Esophagus muscularis mucosa (tissue), 3 donors: ENCODE data around the gene LIMK2.

Source experiments
- POLR2AphosphoS5 ChIP-seq, 2 donors: sonication (generic); formaldehyde crosslinking; IDR thresholded peaks; one replicate each; pipeline ENCODE4 v1.6.1; 2017; ENCODE audit warnings: antibody characterized with exemption in 2 of 2
- TF ChIP-seq, protein P1 (sequence below), 3 experiments: fragments of 200-600 bp in 2 of 3; fragments of 450-650 bp in 1 of 3; sonication (generic) in 2 of 3; IDR thresholded peaks; one replicate each; pipeline ENCODE4 v1.5.1; 2017 to 2019; ENCODE audit warnings: antibody characterized with exemption in 3 of 3, mild to moderate bottlenecking in 2 of 3, moderate library complexity in 1 of 3

- TF ChIP-seq, protein P1, sequence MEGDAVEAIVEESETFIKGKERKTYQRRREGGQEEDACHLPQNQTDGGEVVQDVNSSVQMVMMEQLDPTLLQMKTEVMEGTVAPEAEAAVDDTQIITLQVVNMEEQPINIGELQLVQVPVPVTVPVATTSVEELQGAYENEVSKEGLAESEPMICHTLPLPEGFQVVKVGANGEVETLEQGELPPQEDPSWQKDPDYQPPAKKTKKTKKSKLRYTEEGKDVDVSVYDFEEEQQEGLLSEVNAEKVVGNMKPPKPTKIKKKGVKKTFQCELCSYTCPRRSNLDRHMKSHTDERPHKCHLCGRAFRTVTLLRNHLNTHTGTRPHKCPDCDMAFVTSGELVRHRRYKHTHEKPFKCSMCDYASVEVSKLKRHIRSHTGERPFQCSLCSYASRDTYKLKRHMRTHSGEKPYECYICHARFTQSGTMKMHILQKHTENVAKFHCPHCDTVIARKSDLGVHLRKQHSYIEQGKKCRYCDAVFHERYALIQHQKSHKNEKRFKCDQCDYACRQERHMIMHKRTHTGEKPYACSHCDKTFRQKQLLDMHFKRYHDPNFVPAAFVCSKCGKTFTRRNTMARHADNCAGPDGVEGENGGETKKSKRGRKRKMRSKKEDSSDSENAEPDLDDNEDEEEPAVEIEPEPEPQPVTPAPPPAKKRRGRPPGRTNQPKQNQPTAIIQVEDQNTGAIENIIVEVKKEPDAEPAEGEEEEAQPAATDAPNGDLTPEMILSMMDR (IDR thresholded peaks at IDR 0.05), result no peak
- TF ChIP-seq POLR2AphosphoS5 (IDR thresholded peaks at IDR 0.05), result no peak
Measured at GRCh38 chr22:31278151-31278621, 66.1 kb downstream of the LIMK2 start.
